Ecto neural progenitor cell (in vitro differentiated cells): ENCODE results near the gene PPP1R9A.

Experiments used
- DNase-seq: peaks from one replicate; pipeline ENCODE4 v3.0.0-alpha.2; 2018; ENCODE audit warnings: low spot score

PPP1R9A gene

GRCh38 chr7:94907026-94907810 lies at the start of gene PPP1R9A:
TSS of gene PPP1R9A (plus strand) at chr7:94907594. CDS start at chr7:94910114, 2,520 bp downstream.
- DNase-seq: peak; percentile 82

- no peak for DNase-seq
Measured at GRCh38 chr7:94871132-94871531, 36.3 kb upstream of the PPP1R9A start.

- DNase-seq: no peak
Measured at GRCh38 chr7:94873239-94873638, 34.2 kb upstream of the PPP1R9A start.

GRCh38 chr7:94874036-94874785 lies 33.2 kb upstream of the PPP1R9A start:
- no peak for DNase-seq

GRCh38 chr7:94875201-94875600 lies 32.2 kb upstream of the PPP1R9A start:
- no peak for DNase-seq

GRCh38 chr7:94877731-94878670 lies 29.4 kb upstream of the PPP1R9A start:
- DNase-seq: no peak

- DNase-seq: no peak
Measured at GRCh38 chr7:94882891-94883290, 24.5 kb upstream of the PPP1R9A start.

GRCh38 chr7:94883616-94884015 lies 23.8 kb upstream of the PPP1R9A start:
- DNase-seq: no peak

- DNase-seq: no peak
Measured at GRCh38 chr7:94888551-94888950, 18.8 kb upstream of the PPP1R9A start.

- DNase-seq: no peak
Measured at GRCh38 chr7:94888995-94889523, 18.3 kb upstream of the PPP1R9A start.

GRCh38 chr7:94890216-94890615 lies 17.2 kb upstream of the PPP1R9A start:
- no peak for DNase-seq

GRCh38 chr7:94893661-94894060 lies 13.7 kb upstream of the PPP1R9A start:
- no peak for DNase-seq

- no peak for DNase-seq
Measured at GRCh38 chr7:94897541-94897940, 9.9 kb upstream of the PPP1R9A start.

- no peak for DNase-seq
Measured at GRCh38 chr7:94898340-94898739, 9.1 kb upstream of the PPP1R9A start.

- DNase-seq: no peak
Measured at GRCh38 chr7:94901981-94902380, 5.4 kb upstream of the PPP1R9A start.

GRCh38 chr7:94903971-94904370 lies 3.4 kb upstream of the PPP1R9A start:
- no peak for DNase-seq

GRCh38 chr7:94904982-94905381 lies 2.4 kb upstream of the PPP1R9A start:
- no peak for DNase-seq

GRCh38 chr7:94906065-94906851 lies 1.1 kb upstream of the PPP1R9A start:
- no peak for DNase-seq

- DNase-seq: peak; percentile 74
Measured at GRCh38 chr7:94907811-94908322, 473 bp downstream of the PPP1R9A start.

- DNase-seq: peak; percentile 82
Measured at GRCh38 chr7:94908323-94909178, 1.2 kb downstream of the PPP1R9A start.
